Smooth muscle cell (in vitro differentiated cells): ENCODE measurements around the gene VWA5A. TPM values are rescaled to one million over a fixed set of nuclear protein-coding genes. Genes with fewer than 3 reads are reported as not detected.

Experiments used
- DNase-seq: peaks from one replicate; lab custom pipeline; 2025; ENCODE audit not compliant: unreplicated experiment; lab: John Stamatoyannopoulos, UW
- H2AFZ ChIP-seq: fragments of 200-600 bp; sonication (generic); 2 replicates; pipeline ENCODE4 v1.6.0; 2016; ENCODE audit warnings: antibody characterized with exemption, low read depth, mild to moderate bottlenecking
- H3F3A ChIP-seq: fragments of 200-600 bp; sonication (generic); 2 replicates; pipeline ENCODE4 v1.6.0; 2017; ENCODE audit warnings: antibody characterized with exemption, low read depth
- H3K27ac ChIP-seq: fragments of 200-600 bp; sonication (generic); 2 replicates; pipeline ENCODE4 v1.5.1; 2016; ENCODE audit warnings: low read depth, mild to moderate bottlenecking
- H3K27me3 ChIP-seq: fragments of 200-600 bp; sonication (generic); 2 replicates; pipeline ENCODE4 v1.6.1; 2016; ENCODE audit warnings: low read depth, mild to moderate bottlenecking
- H3K36me3 ChIP-seq: fragments of 200-600 bp; sonication (generic); 2 replicates; pipeline ENCODE4 v1.5.1; 2016; ENCODE audit warnings: low read depth
- H3K4me1 ChIP-seq: fragments of 200-600 bp; sonication (generic); 2 replicates; pipeline ENCODE4 v1.5.1; 2016; ENCODE audit warnings: low read depth
- H3K4me2 ChIP-seq: fragments of 200-600 bp; sonication (generic); 2 replicates; pipeline ENCODE4 v1.6.0; 2016; ENCODE audit warnings: mild to moderate bottlenecking
- H3K4me3 ChIP-seq: fragments of 200-600 bp; sonication (generic); 2 replicates; pipeline ENCODE4 v1.5.1; 2016; ENCODE audit warnings: mild to moderate bottlenecking
- H3K79me2 ChIP-seq: fragments of 200-600 bp; sonication (generic); 2 replicates; pipeline ENCODE4 v1.6.0; 2016; ENCODE audit warnings: low read depth, mild to moderate bottlenecking
- H3K9ac ChIP-seq: fragments of 200-600 bp; sonication (generic); 2 replicates; pipeline ENCODE4 v1.6.0; 2016; ENCODE audit warnings: low read depth
- H3K9me3 ChIP-seq: fragments of 200-600 bp; sonication (generic); replicated peaks from 2 replicates; pipeline ENCODE4 v1.5.1; 2016; ENCODE audit warnings: low read depth
- H4K20me1 ChIP-seq: fragments of 200-600 bp; sonication (generic); 2 replicates; pipeline ENCODE4 v1.6.0; 2016; ENCODE audit warnings: low read depth
- CTCF ChIP-seq: fragments of 200-600 bp; sonication (generic); IDR thresholded peaks from 2 replicates; pipeline ENCODE4 v1.5.1; 2017; ENCODE audit warnings: borderline replicate concordance, mild to moderate bottlenecking, antibody characterized with exemption; ENCODE audit not compliant: insufficient read depth, poor library complexity, severe bottlenecking
- WGBS: methylation state at CpG from one replicate; pipeline ENCODE4 v1.1.7; 2016; ENCODE audit warnings: low lambda C conversion rate; 5-methylcytosine and 5-hydroxymethylcytosine counted together
- polyA plus RNA-seq: library from polyadenylated mRNA; unstranded; fragments of >200 nt; fragmentation: Nextera tagmentation; extraction: Ambion mirVana; gene quantifications from 2 replicates; pipeline ENCODE4 v1.2.1, GENCODE V29; 2016
- total RNA-seq: library from RNA; depleted of rRNA; stranded (reverse); fragments of >200 nt; gene quantifications from 2 replicates; pipeline ENCODE4 v1.2.3, GENCODE V29; 2014

VWA5A gene
- total and polyA plus RNA-seq, 2 experiments from 2014 or later: 11.5 to 12.3 TPM

- H3K9me3 ChIP-seq: no peaks in the 10 kb centered on the region
- no peaks in the 10 kb centered on the region for H4K20me1 ChIP-seq
- TF ChIP-seq CTCF: no peak
- no peaks in the 10 kb centered on the region for H3F3A ChIP-seq
- H3K79me2 ChIP-seq: no peaks in the 10 kb centered on the region
- no peaks in the 10 kb centered on the region for H3K27me3 ChIP-seq
- DNase-seq: no peak
- no peaks in the 10 kb centered on the region for H3K36me3 ChIP-seq
- no peak overlapping the region for H2AFZ ChIP-seq
- no peaks in the 10 kb centered on the region for H3K4me1 ChIP-seq
- H3K4me2 ChIP-seq: no peak overlapping the region
- no peak overlapping the region for H3K4me3 ChIP-seq
- no peak overlapping the region for H3K9ac ChIP-seq
- no peak overlapping the region for H3K27ac ChIP-seq
- WGBS: 97% methylated on average over 2 of the region's 2 CpGs
Observed at GRCh38 chr11:124147951-124148350, 32.7 kb downstream of the VWA5A start.

- peaks cover 2% of the 10 kb centered on the region for H3K27me3 ChIP-seq
- WGBS: 80% methylated on average over 5 of the region's 5 CpGs
- no peak for TF ChIP-seq CTCF
- no peak overlapping the region for H3K27ac ChIP-seq
- H3K9me3 ChIP-seq: no peaks in the 10 kb centered on the region
- H3K36me3 ChIP-seq: no peaks in the 10 kb centered on the region
- no peak overlapping the region for H3K4me3 ChIP-seq
- H3K9ac ChIP-seq: no peak overlapping the region
- no peak overlapping the region for H2AFZ ChIP-seq
- H3F3A ChIP-seq: no peaks in the 10 kb centered on the region
- H3K4me1 ChIP-seq: no peaks in the 10 kb centered on the region
- no peaks in the 10 kb centered on the region for H3K79me2 ChIP-seq
- no peaks in the 10 kb centered on the region for H4K20me1 ChIP-seq
- no peak for DNase-seq
- H3K4me2 ChIP-seq: no peak overlapping the region
Observed at GRCh38 chr11:124150684-124151083, 35.4 kb downstream of the VWA5A start.

DNA sequence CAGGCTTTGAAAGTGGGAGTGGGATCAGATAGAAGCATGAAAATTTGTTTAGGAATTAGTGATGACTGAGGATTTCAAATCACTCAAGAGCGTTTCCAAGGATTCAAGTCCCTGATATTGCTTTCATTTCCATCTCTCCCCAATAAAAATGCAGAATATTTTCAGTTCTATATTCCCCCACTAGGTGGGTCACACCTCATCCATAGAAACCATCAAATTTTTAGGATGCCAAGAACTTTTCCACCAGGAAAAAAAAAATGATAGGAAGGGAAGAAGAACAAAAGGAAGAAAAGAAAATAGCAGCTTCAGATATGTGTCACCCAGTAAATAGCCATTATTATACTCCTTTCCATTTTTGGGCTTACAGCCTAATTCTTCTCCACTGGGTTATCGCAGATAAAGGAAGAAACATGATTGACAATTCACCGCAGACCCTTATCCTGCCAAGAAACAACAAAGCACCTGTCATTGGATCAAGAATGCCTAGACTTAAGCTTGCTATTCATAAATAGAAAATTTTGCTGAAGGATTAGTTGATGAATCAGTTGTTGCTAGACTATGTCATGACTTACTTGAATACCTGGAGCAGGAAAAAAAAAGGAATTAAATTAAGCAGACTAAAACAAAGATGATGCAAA is 37.6 kb downstream of the VWA5A start:
- H3K4me3 ChIP-seq: no peak overlapping the region
- TF ChIP-seq CTCF: no peak
- H2AFZ ChIP-seq: no peak overlapping the region
- no peak overlapping the region for H3K27ac ChIP-seq
- H3K9me3 ChIP-seq: no peaks in the 10 kb centered on the region
- DNase-seq: no peak
- H3K27me3 ChIP-seq: peaks cover 6% of the 10 kb centered on the region
- no peaks in the 10 kb centered on the region for H3K4me1 ChIP-seq
- H3K36me3 ChIP-seq: no peaks in the 10 kb centered on the region
- H4K20me1 ChIP-seq: no peaks in the 10 kb centered on the region
- H3K9ac ChIP-seq: no peak overlapping the region
- no peaks in the 10 kb centered on the region for H3F3A ChIP-seq
- 95% methylated on average over 3 of the region's 3 CpGs for WGBS
- no peak overlapping the region for H3K4me2 ChIP-seq
- H3K79me2 ChIP-seq: no peaks in the 10 kb centered on the region

DNA sequence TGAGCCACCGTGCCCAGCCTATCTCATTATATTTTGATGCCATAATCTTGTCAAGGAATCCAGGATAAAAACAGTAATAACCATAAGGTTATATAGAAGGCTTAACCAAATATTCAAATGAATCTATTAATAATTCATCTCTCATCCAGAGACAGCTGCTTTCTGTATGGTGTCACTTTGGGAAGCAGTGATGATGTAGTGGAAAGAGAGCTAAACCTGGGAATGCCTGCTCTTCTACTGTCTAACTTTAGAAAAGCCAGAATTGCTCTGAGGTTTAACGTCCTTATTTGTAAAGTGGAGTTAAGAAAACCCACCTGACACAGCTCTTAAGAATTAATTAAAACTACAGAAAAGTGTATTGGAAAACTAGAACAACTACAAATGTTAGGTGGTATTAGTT is 38.6 kb downstream of the VWA5A start:
- H3K4me3 ChIP-seq: no peak overlapping the region
- 81% methylated on average over 2 of the region's 2 CpGs for WGBS
- DNase-seq: no peak
- H3K4me1 ChIP-seq: no peaks in the 10 kb centered on the region
- TF ChIP-seq CTCF: no peak
- no peaks in the 10 kb centered on the region for H3K9me3 ChIP-seq
- H3K79me2 ChIP-seq: no peaks in the 10 kb centered on the region
- H3K4me2 ChIP-seq: no peak overlapping the region
- no peak overlapping the region for H3K27ac ChIP-seq
- no peaks in the 10 kb centered on the region for H3K36me3 ChIP-seq
- no peaks in the 10 kb centered on the region for H4K20me1 ChIP-seq
- peaks cover 6% of the 10 kb centered on the region for H3K27me3 ChIP-seq
- no peak overlapping the region for H2AFZ ChIP-seq
- no peak overlapping the region for H3K9ac ChIP-seq
- H3F3A ChIP-seq: no peaks in the 10 kb centered on the region
